ENCODE results near the gene WLS.

GRCh38 chr1:68158837-68159236 is 73.5 kb downstream of the WLS start:
- TF ChIP-seq POLR2A (IDR thresholded peaks at IDR 0.05; ENCODE audit: low read length) (no peak), GATA1 (IDR thresholded peaks at IDR 0.05; ENCODE audit: low read depth, low read length) (no peak)
